Endodermal cell (in vitro differentiated cells): Measurements from ENCODE around the gene ASNS. TPM values are rescaled to one million over a fixed set of nuclear protein-coding genes. Genes with fewer than 3 reads are reported as not detected.

Experiments
- DNase-seq: peaks from one replicate; pipeline ENCODE4 v3.0.0-alpha.2; 2017
- H3K27ac ChIP-seq: 2 replicates; pipeline ENCODE4 v1.5.1; 2013; ENCODE audit warnings: mild to moderate bottlenecking, low read depth, low read length, moderate library complexity
- H3K27me3 ChIP-seq: 2 replicates; pipeline ENCODE4 v1.6.1; 2013; ENCODE audit warnings: mild to moderate bottlenecking, low read length, moderate library complexity; ENCODE audit not compliant: insufficient read depth, control insufficient read depth, poor library complexity, severe bottlenecking
- H3K36me3 ChIP-seq: 2 replicates; pipeline ENCODE4 v1.7.0; 2013; ENCODE audit warnings: mild to moderate bottlenecking, low read length, moderate library complexity; ENCODE audit not compliant: control insufficient read depth, insufficient read depth
- H3K4me1 ChIP-seq: one replicate; pipeline ENCODE4 v1.7.0; 2013; ENCODE audit warnings: low read length; ENCODE audit not compliant: control insufficient read depth, insufficient read depth
- H3K4me3 ChIP-seq: 2 replicates; pipeline ENCODE4 v1.5.1; 2013; ENCODE audit warnings: mild to moderate bottlenecking, low read length, moderate library complexity
- H3K9ac ChIP-seq: 2 replicates; pipeline ENCODE4 v1.6.1; 2013; ENCODE audit warnings: mild to moderate bottlenecking, low read length, moderate library complexity; ENCODE audit not compliant: poor library complexity, severe bottlenecking; ENCODE audit errors: extremely low read depth
- H3K9me3 ChIP-seq: 2 replicates; pipeline ENCODE4 v1.6.1; 2013; ENCODE audit warnings: mild to moderate bottlenecking, low read length, moderate library complexity; ENCODE audit not compliant: control insufficient read depth
- H3K27ac Mint-ChIP-seq: 2 replicates; pipeline ENCODE4 v1.8.0; 2020; ENCODE audit warnings: mixed read lengths
- H3K27me3 Mint-ChIP-seq: 2 replicates; pipeline ENCODE4 v1.8.0; 2021; ENCODE audit warnings: mild to moderate bottlenecking, mixed read lengths; ENCODE audit not compliant: insufficient read depth
- H3K36me3 Mint-ChIP-seq: 2 replicates; pipeline ENCODE4 v1.8.0; 2020; ENCODE audit warnings: low read depth, mixed read lengths
- H3K4me1 Mint-ChIP-seq: 2 replicates; pipeline ENCODE4 v1.8.0; 2020; ENCODE audit warnings: mixed read lengths
- H3K4me3 Mint-ChIP-seq: 2 replicates; pipeline ENCODE4 v1.8.0; 2020; ENCODE audit warnings: mild to moderate bottlenecking, moderate library complexity, mixed read lengths
- H3K9me3 Mint-ChIP-seq: 2 replicates; pipeline ENCODE4 v1.8.0; 2020; ENCODE audit warnings: mild to moderate bottlenecking, mixed read lengths
- CTCF ChIP-seq: fragments of 200-600 bp; sonication (generic); conservative IDR thresholded peaks from 2 replicates; pipeline ENCODE4 v1.5.0; 2021; ENCODE audit warnings: antibody characterized with exemption, mild to moderate bottlenecking
- WGBS, 2 experiments: methylation state at CpG; one replicate each; pipeline versions ENCODE4 v1.1.5 to v1.1.7; 2013; ENCODE audit warnings: missing lambda C conversion rate in 2 of 2, mixed read lengths in 1 of 2; ENCODE audit not compliant: insufficient coverage in 1 of 2, insufficient read length in 1 of 2; 5-methylcytosine and 5-hydroxymethylcytosine counted together
- total RNA-seq, 2 donors: library from RNA; stranded (reverse); fragmentation: NEBNext Ultra II Directional in 1 of 2; extraction: Animal tissue kit (Norgen Biotek cat#: 25700) in 1 of 2; gene quantifications; 2 replicates in 1 of 2; 3 replicates in 1 of 2; pipeline ENCODE4 v1.2.1, GENCODE V29; 2021

Gene ASNS
- total RNA-seq, 2 donors from 2014 or later, result 23.5 to 34.4 TPM

GRCh38 chr7:97847791-97848190, 24.4 kb downstream of the ASNS start:
- Histone ChIP-seq H3K27me3 (peaks cover 8% of the 10 kb centered on the region), H3K9me3 (no peaks in the 10 kb centered on the region), H3K27ac (no peak overlapping the region), H3K9ac (no peak overlapping the region), H3K4me1 (no peaks in the 10 kb centered on the region), H3K36me3 (peaks cover 12% of the 10 kb centered on the region), H3K4me3 (no peak overlapping the region)
- Mint-ChIP-seq H3K9me3 (peaks cover 16% of the 10 kb centered on the region), H3K27me3 (peaks cover 2% of the 10 kb centered on the region), H3K4me1 (no peaks in the 10 kb centered on the region), H3K27ac (no peak overlapping the region), H3K4me3 (no peak overlapping the region), H3K36me3 (peaks cover 12% of the 10 kb centered on the region)
- TF ChIP-seq CTCF, result no peak
- 84 to 85% methylated on average over 4 to 5 of the region's 5 CpGs for WGBS, 2 experiments
- no peak for DNase-seq

- H3K4me3 ChIP-seq, result no peak overlapping the region
- no peak overlapping the region for H3K27ac ChIP-seq
- no peaks in the 10 kb centered on the region for H3K4me1 ChIP-seq
- H3K27me3 Mint-ChIP-seq, result peaks cover 2% of the 10 kb centered on the region
- H3K27ac Mint-ChIP-seq, result no peak overlapping the region
- peaks cover 3% of the 10 kb centered on the region for H3K36me3 ChIP-seq
- no peak for TF ChIP-seq CTCF
- WGBS, 2 experiments, result 97% methylated on average over 4 of the region's 4 CpGs; no CpG with 5 or more reads in 1 of the 2 experiments
- no peak overlapping the region for H3K9ac ChIP-seq
- H3K4me3 Mint-ChIP-seq, result no peak overlapping the region
- no peak for DNase-seq
- H3K27me3 ChIP-seq, result peaks cover 8% of the 10 kb centered on the region
- no peaks in the 10 kb centered on the region for H3K9me3 ChIP-seq
- H3K4me1 Mint-ChIP-seq, result no peaks in the 10 kb centered on the region
- peaks cover 4% of the 10 kb centered on the region for H3K36me3 Mint-ChIP-seq
- H3K9me3 Mint-ChIP-seq, result peaks cover 23% of the 10 kb centered on the region
These were observed 25.3 kb downstream of the ASNS start for GRCh38 chr7:97846945-97847344.

- 43% methylated on average over 2 of the region's 2 CpGs; no CpG with 5 or more reads in 1 of the 2 experiments for WGBS, 2 experiments
- Histone ChIP-seq H3K9ac (no peak overlapping the region), H3K27ac (no peak overlapping the region), H3K27me3 (peaks cover 8% of the 10 kb centered on the region), H3K36me3 (no peaks in the 10 kb centered on the region), H3K4me1 (no peaks in the 10 kb centered on the region), H3K9me3 (no peaks in the 10 kb centered on the region), H3K4me3 (no peak overlapping the region)
- Mint-ChIP-seq H3K4me3 (no peak overlapping the region), H3K27me3 (peaks cover 2% of the 10 kb centered on the region), H3K9me3 (peaks cover 22% of the 10 kb centered on the region), H3K4me1 (no peaks in the 10 kb centered on the region), H3K27ac (no peak overlapping the region), H3K36me3 (no peaks in the 10 kb centered on the region)
- TF ChIP-seq CTCF, result peak; percentile 73
- DNase-seq, result no peak
These were observed 26.5 kb downstream of the ASNS start for GRCh38 chr7:97845622-97846203.
